Ishikawa (cell line): ENCODE data around the gene TP73.

Experiments
- CEBPB ChIP-seq: IDR thresholded peaks from 2 replicates; pipeline ENCODE4 v1.6.1; 2012
- CREB1 ChIP-seq: IDR thresholded peaks from 2 replicates; pipeline ENCODE4 v1.6.1; 2012; ENCODE audit warnings: low read depth
- EGR1 ChIP-seq: IDR thresholded peaks from 2 replicates; pipeline ENCODE4 v1.6.1; 2012
- EP300 ChIP-seq: IDR thresholded peaks from 2 replicates; pipeline ENCODE4 v1.6.1; 2012; ENCODE audit warnings: borderline replicate concordance
- FOXM1 ChIP-seq: IDR thresholded peaks from 2 replicates; pipeline ENCODE4 v1.6.1; 2012; ENCODE audit warnings: low read depth, borderline replicate concordance
- NFIC ChIP-seq: IDR thresholded peaks from 2 replicates; pipeline ENCODE4 v1.6.1; 2012
- RAD21 ChIP-seq: IDR thresholded peaks from 2 replicates; pipeline ENCODE4 v1.6.1; 2012; ENCODE audit warnings: low read depth
- TAF1 ChIP-seq: IDR thresholded peaks from 2 replicates; pipeline ENCODE4 v1.6.1; 2012; ENCODE audit warnings: low read depth, mild to moderate bottlenecking
- TCF12 ChIP-seq: IDR thresholded peaks from 2 replicates; pipeline ENCODE4 v1.6.1; 2012; ENCODE audit warnings: low read depth
- TEAD4 ChIP-seq: IDR thresholded peaks from 2 replicates; pipeline ENCODE4 v1.6.1; 2012
- YY1 ChIP-seq: IDR thresholded peaks from 2 replicates; pipeline ENCODE4 v1.6.1; 2012; ENCODE audit warnings: low read depth
- ZBTB7A ChIP-seq: IDR thresholded peaks from 2 replicates; pipeline ENCODE4 v1.6.1; 2012; ENCODE audit warnings: low read depth
- TF ChIP-seq, protein P1 (sequence below): IDR thresholded peaks from 2 replicates; pipeline ENCODE4 v1.6.1; 2012; ENCODE audit warnings: low read depth, mild to moderate bottlenecking
- TF ChIP-seq, protein P2 (sequence below): IDR thresholded peaks from 2 replicates; pipeline ENCODE4 v1.6.1; 2012
- TF ChIP-seq, protein P3 (sequence below): IDR thresholded peaks from 2 replicates; pipeline ENCODE4 v1.6.1; 2012

TP73 gene

GRCh38 chr1:3691421-3692204 is 39.3 kb downstream of the TP73 start:
- TF ChIP-seq YY1 = no peak
- TF ChIP-seq, protein P1, sequence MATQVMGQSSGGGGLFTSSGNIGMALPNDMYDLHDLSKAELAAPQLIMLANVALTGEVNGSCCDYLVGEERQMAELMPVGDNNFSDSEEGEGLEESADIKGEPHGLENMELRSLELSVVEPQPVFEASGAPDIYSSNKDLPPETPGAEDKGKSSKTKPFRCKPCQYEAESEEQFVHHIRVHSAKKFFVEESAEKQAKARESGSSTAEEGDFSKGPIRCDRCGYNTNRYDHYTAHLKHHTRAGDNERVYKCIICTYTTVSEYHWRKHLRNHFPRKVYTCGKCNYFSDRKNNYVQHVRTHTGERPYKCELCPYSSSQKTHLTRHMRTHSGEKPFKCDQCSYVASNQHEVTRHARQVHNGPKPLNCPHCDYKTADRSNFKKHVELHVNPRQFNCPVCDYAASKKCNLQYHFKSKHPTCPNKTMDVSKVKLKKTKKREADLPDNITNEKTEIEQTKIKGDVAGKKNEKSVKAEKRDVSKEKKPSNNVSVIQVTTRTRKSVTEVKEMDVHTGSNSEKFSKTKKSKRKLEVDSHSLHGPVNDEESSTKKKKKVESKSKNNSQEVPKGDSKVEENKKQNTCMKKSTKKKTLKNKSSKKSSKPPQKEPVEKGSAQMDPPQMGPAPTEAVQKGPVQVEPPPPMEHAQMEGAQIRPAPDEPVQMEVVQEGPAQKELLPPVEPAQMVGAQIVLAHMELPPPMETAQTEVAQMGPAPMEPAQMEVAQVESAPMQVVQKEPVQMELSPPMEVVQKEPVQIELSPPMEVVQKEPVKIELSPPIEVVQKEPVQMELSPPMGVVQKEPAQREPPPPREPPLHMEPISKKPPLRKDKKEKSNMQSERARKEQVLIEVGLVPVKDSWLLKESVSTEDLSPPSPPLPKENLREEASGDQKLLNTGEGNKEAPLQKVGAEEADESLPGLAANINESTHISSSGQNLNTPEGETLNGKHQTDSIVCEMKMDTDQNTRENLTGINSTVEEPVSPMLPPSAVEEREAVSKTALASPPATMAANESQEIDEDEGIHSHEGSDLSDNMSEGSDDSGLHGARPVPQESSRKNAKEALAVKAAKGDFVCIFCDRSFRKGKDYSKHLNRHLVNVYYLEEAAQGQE = no peak
- TF ChIP-seq CREB1 = no peak
- TF ChIP-seq NFIC = no peak
- TF ChIP-seq EGR1 = no peak

DNA sequence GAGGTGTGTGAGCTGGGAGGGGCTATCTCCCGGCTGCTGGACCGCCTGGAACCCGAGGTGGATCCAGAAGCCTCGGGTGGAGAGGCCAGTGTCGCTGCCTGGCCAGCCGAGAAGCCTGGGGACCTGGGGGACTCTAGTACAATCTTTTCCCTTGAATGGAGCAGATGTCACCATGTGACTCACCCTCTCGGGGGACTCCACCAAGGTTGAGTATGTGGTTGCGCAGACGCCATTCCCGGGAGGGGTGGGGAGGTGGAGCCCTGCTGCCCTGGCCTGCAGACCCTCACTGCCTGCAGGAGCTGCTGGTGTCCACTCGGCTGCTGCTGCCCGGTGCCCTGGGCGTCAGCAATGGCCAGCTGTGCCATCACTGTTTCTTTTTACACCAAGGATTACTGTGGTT is 40.3 kb downstream of the TP73 start:
- TF ChIP-seq YY1 (no peak), TAF1 (no peak), TCF12 (no peak), EP300 (no peak), EGR1 (no peak), CREB1 (no peak), TEAD4 (no peak), NFIC (no peak), RAD21 (no peak), FOXM1 (no peak), CEBPB (no peak), ZBTB7A (no peak)
- TF ChIP-seq, protein P1 = no peak
- TF ChIP-seq, protein P2, sequence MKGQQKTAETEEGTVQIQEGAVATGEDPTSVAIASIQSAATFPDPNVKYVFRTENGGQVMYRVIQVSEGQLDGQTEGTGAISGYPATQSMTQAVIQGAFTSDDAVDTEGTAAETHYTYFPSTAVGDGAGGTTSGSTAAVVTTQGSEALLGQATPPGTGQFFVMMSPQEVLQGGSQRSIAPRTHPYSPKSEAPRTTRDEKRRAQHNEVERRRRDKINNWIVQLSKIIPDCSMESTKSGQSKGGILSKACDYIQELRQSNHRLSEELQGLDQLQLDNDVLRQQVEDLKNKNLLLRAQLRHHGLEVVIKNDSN = no peak
- TF ChIP-seq, protein P3, sequence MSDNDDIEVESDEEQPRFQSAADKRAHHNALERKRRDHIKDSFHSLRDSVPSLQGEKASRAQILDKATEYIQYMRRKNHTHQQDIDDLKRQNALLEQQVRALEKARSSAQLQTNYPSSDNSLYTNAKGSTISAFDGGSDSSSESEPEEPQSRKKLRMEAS = no peak

DNA sequence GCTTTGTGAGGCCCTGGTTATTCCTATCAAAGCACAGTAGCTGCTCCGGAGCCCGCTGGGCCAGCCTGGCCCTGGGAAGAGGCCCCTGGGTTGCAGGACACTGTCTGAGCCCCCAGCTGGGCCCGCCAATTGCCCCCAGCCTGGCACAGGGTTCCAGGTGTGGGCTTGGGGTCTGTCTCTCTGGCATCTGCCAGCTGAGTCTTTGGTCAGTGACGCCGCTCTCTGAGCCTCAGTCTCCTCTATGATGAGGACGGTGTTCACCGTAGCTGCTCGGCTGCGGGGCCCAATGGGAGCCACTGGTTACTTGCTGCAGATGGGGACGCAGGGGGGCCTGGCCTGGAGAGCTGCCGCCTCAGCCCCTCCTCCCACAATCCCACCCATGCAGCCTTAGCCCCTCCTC is 41.0 kb downstream of the TP73 start:
- TF ChIP-seq CREB1 (no peak), EGR1 (no peak), NFIC (no peak), ZBTB7A (no peak), FOXM1 (no peak), EP300 (no peak), TAF1 (no peak), TEAD4 (no peak), TCF12 (no peak), RAD21 (no peak), YY1 (no peak), CEBPB (no peak)
- TF ChIP-seq, protein P3 = no peak

DNA sequence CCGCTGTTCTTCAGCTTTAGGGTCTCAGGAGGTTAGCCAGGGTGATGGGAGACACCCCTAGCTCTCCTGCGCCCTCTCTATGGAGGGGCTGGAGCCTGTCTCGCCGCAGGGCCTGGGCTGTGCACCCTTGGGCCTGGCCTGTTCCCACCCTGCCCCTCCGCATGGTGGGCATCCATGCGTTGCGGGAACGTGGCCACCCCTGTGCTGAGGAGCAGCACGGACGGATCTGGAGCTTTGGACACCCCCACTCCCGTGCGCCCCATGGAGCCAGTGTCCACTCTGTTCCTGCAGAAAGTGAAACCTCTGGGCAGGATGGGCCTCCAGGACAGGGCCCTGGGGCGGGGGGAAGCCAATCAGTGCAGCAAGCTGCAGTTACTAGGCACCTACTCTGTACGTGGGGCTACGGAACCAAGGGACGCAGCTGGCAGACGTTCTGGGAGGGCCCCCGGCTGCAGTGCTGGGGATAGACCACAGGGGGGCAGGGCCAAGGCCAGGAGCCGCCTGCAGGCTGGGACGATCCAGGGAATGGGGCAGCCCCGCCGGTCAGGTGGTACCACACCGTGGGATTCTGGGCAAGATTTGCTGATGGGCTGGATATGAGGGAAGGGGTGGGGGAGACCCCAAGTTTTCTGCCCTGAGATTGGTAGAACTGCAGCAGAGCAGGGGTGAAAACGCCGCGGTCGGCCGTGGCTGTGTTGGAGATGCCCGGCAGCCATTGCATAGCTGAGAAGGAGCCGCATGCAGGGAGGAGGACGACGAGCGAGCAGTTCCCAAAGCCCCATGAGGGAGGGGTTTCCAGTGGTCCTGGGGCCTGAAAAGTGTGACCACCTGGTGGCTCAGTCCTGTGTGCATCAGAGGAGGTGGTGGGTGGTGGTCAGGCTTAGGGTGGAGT is 43.3 kb downstream of the TP73 start:
- TF ChIP-seq TCF12 (no peak), RAD21 (peak; percentile 45; the same call in 1 of the 2 replicates)

DNA sequence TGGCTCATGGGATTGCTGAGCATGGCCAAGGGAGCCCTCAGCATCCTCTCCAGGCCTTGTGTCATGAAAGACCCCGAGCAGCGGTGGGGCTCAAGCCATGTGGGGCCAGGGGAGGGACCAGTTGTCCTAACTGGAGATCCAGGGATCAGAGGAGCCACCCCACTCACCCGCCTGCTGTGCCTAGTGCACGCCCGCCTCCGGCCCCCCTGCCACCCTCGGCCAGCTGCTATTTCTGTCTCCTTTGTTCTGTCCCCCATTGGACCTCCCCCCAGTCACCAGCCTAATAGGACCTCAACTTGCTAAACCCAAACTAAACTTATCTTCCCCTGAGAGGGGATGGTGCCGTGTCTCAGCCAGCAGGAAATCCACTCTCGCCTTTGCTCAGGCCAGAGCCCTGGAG is 44.4 kb downstream of the TP73 start:
- no peak for TF ChIP-seq CREB1
- TF ChIP-seq NFIC = no peak
- no peak for TF ChIP-seq CEBPB
- no peak for TF ChIP-seq YY1
- TF ChIP-seq EP300 = no peak
- TF ChIP-seq TCF12 = no peak
- TF ChIP-seq FOXM1 = no peak
- TF ChIP-seq, protein P2 = no peak
- no peak for TF ChIP-seq TAF1
- TF ChIP-seq, protein P1 = no peak
- TF ChIP-seq RAD21 = no peak
- TF ChIP-seq EGR1 = no peak
- TF ChIP-seq ZBTB7A = no peak
- TF ChIP-seq, protein P3 = no peak
- no peak for TF ChIP-seq TEAD4
